OCI-LY1 (cell line): Measurements from ENCODE around the gene PRKAG3.

Experiments used
- H2AFZ ChIP-seq: fragments of 200-600 bp; sonication (generic), shearing (Covaris generic); 2 replicates; pipeline ENCODE4 v1.6.0; 2014; ENCODE audit warnings: antibody characterized with exemption, mild to moderate bottlenecking, low read length
- H3F3A ChIP-seq: fragments of 200-600 bp; sonication (generic), shearing (Covaris generic); 2 replicates; pipeline ENCODE4 v1.6.0; 2014; ENCODE audit warnings: mild to moderate bottlenecking, antibody characterized with exemption, low read length, moderate library complexity; ENCODE audit not compliant: insufficient read depth
- H3K27ac ChIP-seq: fragments of 200-600 bp; sonication (generic); 2 replicates; pipeline ENCODE4 v1.5.1; 2014; ENCODE audit warnings: low read length, mixed run types, mild to moderate bottlenecking, low read depth; ENCODE audit not compliant: poor library complexity, severe bottlenecking
- H3K27me3 ChIP-seq: fragments of 200-600 bp; sonication (generic); 2 replicates; pipeline ENCODE4 v1.6.0; 2014; ENCODE audit warnings: antibody characterized with exemption, mild to moderate bottlenecking, low read length, moderate library complexity; ENCODE audit not compliant: insufficient read depth
- H3K36me3 ChIP-seq: fragments of 200-600 bp; sonication (generic); 2 replicates; pipeline ENCODE4 v1.6.1; 2014; ENCODE audit warnings: mild to moderate bottlenecking, antibody characterized with exemption, low read length, moderate library complexity, mixed read lengths; ENCODE audit not compliant: insufficient read depth
- H3K4me1 ChIP-seq: fragments of 200-600 bp; sonication (generic); 2 replicates; pipeline ENCODE4 v1.5.1; 2014; ENCODE audit warnings: mild to moderate bottlenecking, low read length, moderate library complexity; ENCODE audit not compliant: insufficient read depth, severe bottlenecking
- H3K4me2 ChIP-seq: fragments of 200-600 bp; sonication (generic), shearing (Covaris generic); 2 replicates; pipeline ENCODE4 v1.6.1; 2014; ENCODE audit warnings: low read length
- H3K4me3 ChIP-seq: fragments of 200-600 bp; sonication (generic); 2 replicates; pipeline ENCODE4 v1.5.1; 2014; ENCODE audit warnings: low read length, low read depth, mild to moderate bottlenecking, mixed read lengths; ENCODE audit not compliant: poor library complexity, severe bottlenecking
- H3K79me2 ChIP-seq: fragments of 200-600 bp; shearing (Covaris generic); 2 replicates; pipeline ENCODE4 v1.6.1; 2016; ENCODE audit warnings: mixed run types, low read length, mixed read lengths; ENCODE audit not compliant: insufficient read depth
- H3K9ac ChIP-seq: fragments of 200-600 bp; sonication (generic), shearing (Covaris generic); 2 replicates; pipeline ENCODE4 v1.6.1; 2014; ENCODE audit warnings: mild to moderate bottlenecking, low read length, mixed read lengths
- H3K9me2 ChIP-seq: fragments of 200-600 bp; sonication (generic), shearing (Covaris generic); 2 replicates; pipeline ENCODE4 v1.6.1; 2014; ENCODE audit warnings: low read depth, mild to moderate bottlenecking, low read length, mixed read lengths
- H3K9me3 ChIP-seq: fragments of 200-600 bp; shearing (Covaris generic); 2 replicates; pipeline ENCODE4 v1.6.1; 2014; ENCODE audit warnings: low read length, mixed read lengths
- H4K20me1 ChIP-seq: fragments of 200-600 bp; sonication (generic), shearing (Covaris generic); 2 replicates; pipeline ENCODE4 v1.6.0; 2016; ENCODE audit warnings: mild to moderate bottlenecking, low read length; ENCODE audit not compliant: insufficient read depth
- CTCF ChIP-seq: fragments of 200-600 bp; sonication (generic), shearing (Covaris generic); IDR thresholded peaks from 2 replicates; pipeline ENCODE4 v1.5.1; 2017; ENCODE audit warnings: mild to moderate bottlenecking, antibody characterized with exemption, low read length, moderate library complexity, mixed read lengths
- EZH2 ChIP-seq: fragments of 200-600 bp; sonication (generic), shearing (Covaris generic); IDR thresholded peaks from 2 replicates; pipeline ENCODE4 v1.8.0; 2017; ENCODE audit warnings: borderline replicate concordance, mixed run types, mild to moderate bottlenecking, antibody characterized with exemption, low read length, moderate library complexity, mixed read lengths

Gene PRKAG3

GRCh38 chr2:218867900-218868299 lies 36.3 kb upstream of the PRKAG3 start:
- peaks cover 6% of the 10 kb centered on the region for H3K27me3 ChIP-seq
- H3K4me2 ChIP-seq = no peak overlapping the region

GRCh38 chr2:218865999-218866398 lies 34.4 kb upstream of the PRKAG3 start:
- Histone ChIP-seq H3K27me3 (0 out of 2 replicates have a peak, but pooled peaks cover 7% of the 10 kb centered on the region), H3K36me3 (no peaks in the 10 kb centered on the region), H3K4me3 (no peak overlapping the region), H3K9me3 (no peaks in the 10 kb centered on the region), H3K9me2 (no peaks in the 10 kb centered on the region), H3K4me2 (no peak overlapping the region), H3K79me2 (no peaks in the 10 kb centered on the region), H2AFZ (no peak overlapping the region), H3F3A (no peaks in the 10 kb centered on the region), H3K4me1 (peaks cover 5% of the 10 kb centered on the region), H3K9ac (no peak overlapping the region), H4K20me1 (no peaks in the 10 kb centered on the region), H3K27ac (no peak overlapping the region)
- TF ChIP-seq EZH2 (no peak), CTCF (no peak)

More at GRCh38 chr2:218867900-218868299, 36.3 kb upstream of the PRKAG3 start:
- Histone ChIP-seq H3K36me3 (no peaks in the 10 kb centered on the region), H3K4me1 (peaks cover 16% of the 10 kb centered on the region), H4K20me1 (no peaks in the 10 kb centered on the region), H3F3A (no peaks in the 10 kb centered on the region), H3K9me3 (no peaks in the 10 kb centered on the region), H3K4me3 (no peak overlapping the region), H2AFZ (no peak overlapping the region), H3K9me2 (no peaks in the 10 kb centered on the region), H3K79me2 (no peaks in the 10 kb centered on the region), H3K9ac (no peak overlapping the region), H3K27ac (no peak overlapping the region)
- TF ChIP-seq EZH2 (no peak), CTCF (no peak)

DNA sequence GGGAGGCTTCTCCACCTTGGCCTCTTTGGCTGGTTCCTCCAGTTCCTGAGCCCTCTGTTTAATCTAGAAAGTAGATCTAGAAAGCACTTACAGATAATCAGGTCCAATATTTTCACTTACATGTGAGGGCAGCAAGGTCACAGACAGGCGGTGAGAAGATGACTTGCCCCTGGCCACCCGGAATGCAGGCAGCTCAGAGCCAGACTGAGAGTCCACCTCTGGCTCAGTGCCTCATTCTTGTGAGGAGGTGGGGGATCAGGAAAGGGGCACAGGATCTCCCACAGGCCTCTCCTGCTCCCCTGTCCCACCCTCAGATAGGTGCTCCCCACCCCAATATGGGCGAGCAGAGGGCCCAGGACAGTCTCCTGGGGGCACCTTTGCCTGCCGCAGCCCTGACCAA lies 33.8 kb upstream of the PRKAG3 start:
- Histone ChIP-seq H3K9me3 (no peaks in the 10 kb centered on the region), H3K27me3 (peaks cover 9% of the 10 kb centered on the region; the same call in 1 of the 2 replicates), H3K4me1 (no peaks in the 10 kb centered on the region), H3K36me3 (no peaks in the 10 kb centered on the region), H4K20me1 (no peaks in the 10 kb centered on the region), H3K4me2 (no peak overlapping the region), H3K4me3 (no peak overlapping the region), H3K79me2 (no peaks in the 10 kb centered on the region), H3K9ac (no peak overlapping the region), H3F3A (no peaks in the 10 kb centered on the region), H2AFZ (no peak overlapping the region), H3K9me2 (no peaks in the 10 kb centered on the region), H3K27ac (no peak overlapping the region)
- TF ChIP-seq CTCF = no peak
- no peak for TF ChIP-seq EZH2
